Activated CD4-positive, alpha-beta T cell treated with anti-CD3 and anti-CD28 coated beads for 1 hour (primary cell): Measurements from ENCODE around the gene CIB2.
A peak's percentile ranks its signal among the peaks of the same experiment; 100 is the strongest.

ENCODE experiments used
- DNase-seq: peaks from one replicate; pipeline ENCODE4 v3.0.0-alpha.2; 2020

CIB2 gene

GRCh38 chr15:78149068-78149804 is 18.0 kb upstream of the CIB2 start, which contains the start of gene IDH3A:
Gene IDH3A (plus strand): TSS chr15:78149362. CDS start chr15:78149404, 42 bp downstream.
- peak; percentile 99 for DNase-seq

GRCh38 chr15:78148392-78149067 is 17.3 kb upstream of the CIB2 start:
- no peak for DNase-seq

GRCh38 chr15:78147566-78147965 is 16.3 kb upstream of the CIB2 start:
- no peak for DNase-seq

GRCh38 chr15:78146425-78147154 is 15.3 kb upstream of the CIB2 start:
- DNase-seq, result no peak

- DNase-seq, result no peak
Measured at GRCh38 chr15:78142332-78142731, 11.1 kb upstream of the CIB2 start.

- no peak for DNase-seq
Measured at GRCh38 chr15:78140292-78140691, 9.0 kb upstream of the CIB2 start.

GRCh38 chr15:78139578-78139977 is 8.3 kb upstream of the CIB2 start:
- DNase-seq, result no peak

GRCh38 chr15:78133801-78134200 is 2.6 kb upstream of the CIB2 start:
- no peak for DNase-seq

- DNase-seq, result no peak
Measured at GRCh38 chr15:78130466-78131294, 565 bp downstream of the CIB2 start.

GRCh38 chr15:78129751-78130287 is 1.4 kb downstream of the CIB2 start:
- DNase-seq, result no peak

- no peak for DNase-seq
Measured at GRCh38 chr15:78129077-78129750, 2.0 kb downstream of the CIB2 start.

- no peak for DNase-seq
Measured at GRCh38 chr15:78127882-78128281, 3.4 kb downstream of the CIB2 start.

- no peak for DNase-seq
Measured at GRCh38 chr15:78125267-78125666, 6.0 kb downstream of the CIB2 start.

- no peak for DNase-seq
Measured at GRCh38 chr15:78120523-78120922, 10.7 kb downstream of the CIB2 start.

- no peak for DNase-seq
Measured at GRCh38 chr15:78112551-78112950, 18.7 kb downstream of the CIB2 start.

GRCh38 chr15:78111788-78112187 is 19.5 kb downstream of the CIB2 start:
- DNase-seq, result no peak

GRCh38 chr15:78110916-78111475 is 20.2 kb downstream of the CIB2 start:
- DNase-seq, result no peak

GRCh38 chr15:78110096-78110495 is 21.1 kb downstream of the CIB2 start:
- no peak for DNase-seq

- DNase-seq, result no peak
Measured at GRCh38 chr15:78109156-78109555, 22.1 kb downstream of the CIB2 start.

GRCh38 chr15:78108300-78109084 is 22.8 kb downstream of the CIB2 start:
- peak; percentile 77 for DNase-seq

GRCh38 chr15:78107471-78107870 is 23.8 kb downstream of the CIB2 start:
- DNase-seq, result no peak
